GM19455 (cell line): Measurements from ENCODE around the gene CR1.
"Not testable (repeated sequence)": the region's sequence is repeated elsewhere in the genome, so short reads cannot be mapped to it uniquely, and the experiment has no call there.

Experiments used
- ATAC-seq: cut with Tn5 transposase; IDR thresholded peaks from one replicate; pipeline ENCODE4 v1.9.1; 2021; ENCODE audit not compliant: unreplicated experiment

CR1 gene

GRCh38 chr1:207579436-207579799 is 83.5 kb downstream of the CR1 start:
- ATAC-seq = peak; percentile 94

DNA sequence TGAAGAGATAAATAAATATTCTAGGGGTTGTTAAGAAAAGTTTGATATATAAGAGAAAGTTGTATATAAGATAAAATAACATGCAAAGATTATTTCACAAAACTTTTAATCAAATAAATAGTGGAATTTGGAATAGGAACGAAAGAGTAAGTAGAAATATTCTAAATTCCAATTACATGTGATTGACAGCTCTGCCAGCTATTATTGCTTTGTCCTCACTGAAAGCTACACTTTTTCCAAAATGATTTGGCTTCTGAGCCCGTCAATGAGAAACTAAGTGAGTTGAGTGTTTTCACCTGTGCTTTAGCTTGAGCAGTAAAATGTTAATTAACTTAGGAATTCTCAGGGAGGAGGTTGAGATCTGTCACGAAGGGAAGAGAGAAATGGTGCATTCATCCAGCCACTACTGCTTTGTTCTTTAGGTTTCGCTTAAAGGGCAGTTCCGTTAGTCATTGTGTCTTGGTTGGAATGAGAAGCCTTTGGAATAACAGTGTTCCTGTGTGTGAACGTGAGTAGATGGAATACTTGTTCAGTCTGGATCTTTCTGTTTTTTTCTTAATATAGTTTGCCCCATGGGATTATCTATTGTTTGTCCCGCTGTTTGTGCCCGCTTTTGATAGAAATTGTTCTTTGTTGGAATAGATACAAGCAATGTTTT is 85.7 kb downstream of the CR1 start:
- ATAC-seq = no peak

DNA sequence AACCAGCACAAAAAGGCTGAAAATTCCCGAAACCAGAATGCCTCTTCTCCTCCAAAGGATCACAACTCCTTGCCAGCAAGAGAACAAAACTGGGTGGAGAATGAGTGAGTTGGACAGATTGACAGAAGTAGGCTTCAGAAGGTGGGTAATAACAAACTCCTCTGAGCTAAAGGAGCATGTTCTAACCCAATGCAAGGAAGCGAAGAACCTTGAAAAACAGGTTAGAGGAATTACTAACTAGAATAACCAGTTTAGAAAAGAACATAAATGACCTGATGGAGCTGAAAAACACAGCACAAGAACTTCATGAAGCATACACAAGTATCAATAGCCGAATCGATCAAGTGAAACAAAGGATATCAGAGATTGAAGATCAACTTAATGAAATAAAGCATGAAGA is 93.5 kb downstream of the CR1 start:
- not testable (repeated sequence) for ATAC-seq

DNA sequence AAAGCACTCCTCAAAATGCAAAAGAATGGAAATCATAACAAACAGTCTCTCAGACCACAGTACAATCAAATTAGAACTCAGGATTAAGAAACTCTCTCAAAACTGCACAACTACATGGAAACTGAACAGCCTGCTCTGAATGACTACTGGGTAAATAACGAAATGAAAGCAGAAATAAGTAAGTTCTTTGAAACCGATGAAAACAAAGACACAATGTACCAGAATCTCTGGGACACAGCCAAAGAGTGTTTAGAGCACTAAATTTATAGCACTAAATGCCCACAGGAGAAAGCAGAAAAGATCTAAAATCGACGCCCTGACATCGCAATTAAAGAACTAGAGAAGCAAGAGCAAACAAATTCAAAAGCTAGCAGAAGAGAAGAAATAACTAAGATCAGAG is 95.2 kb downstream of the CR1 start:
- ATAC-seq = not testable (repeated sequence)

GRCh38 chr1:207594095-207594494 is 98.1 kb downstream of the CR1 start:
- ATAC-seq = not testable (repeated sequence)

DNA sequence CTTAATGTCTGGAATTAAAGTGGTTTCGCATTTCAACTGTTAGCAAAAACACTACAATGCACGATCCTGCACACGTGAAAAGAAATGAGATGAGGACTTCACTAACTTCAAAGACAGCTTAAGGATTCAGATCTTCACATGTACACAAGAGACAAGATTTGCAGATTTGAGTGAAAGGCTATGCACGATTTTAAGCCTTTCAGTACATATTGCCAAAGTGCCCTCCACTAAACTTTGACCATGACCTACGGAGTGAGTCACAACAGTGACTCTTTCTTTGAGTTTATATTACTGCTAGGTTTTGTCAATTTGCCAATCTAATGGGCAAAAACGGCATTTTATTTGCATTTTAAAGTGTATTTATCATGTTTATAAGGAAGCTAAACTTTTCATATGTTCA is 107.8 kb downstream of the CR1 start:
- ATAC-seq = no peak

GRCh38 chr1:207605444-207606361 is 109.7 kb downstream of the CR1 start:
- ATAC-seq = no peak

- ATAC-seq = no peak
Measured at GRCh38 chr1:207606362-207606755, 110.4 kb downstream of the CR1 start.

- no peak for ATAC-seq
Measured at GRCh38 chr1:207612762-207613161, 116.8 kb downstream of the CR1 start.

GRCh38 chr1:207619871-207620542 is 124.0 kb downstream of the CR1 start:
- ATAC-seq = peak; percentile 93

DNA sequence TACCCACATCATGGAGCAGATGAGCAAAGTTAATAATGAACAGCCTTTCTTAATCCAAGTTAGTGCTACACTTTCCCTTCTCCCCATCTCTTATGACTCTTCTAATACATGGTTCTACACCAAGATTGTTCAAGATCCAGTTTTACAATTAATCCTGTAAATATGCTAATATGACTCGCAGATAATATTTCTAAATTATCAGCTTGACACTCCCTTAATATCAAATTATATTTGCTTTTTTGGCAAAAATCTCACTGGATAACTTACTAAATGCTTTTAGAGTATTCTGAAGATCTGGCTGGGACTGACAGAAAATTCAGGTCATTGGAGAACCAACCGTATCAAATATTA is 124.6 kb downstream of the CR1 start:
- ATAC-seq = no peak

GRCh38 chr1:207625504-207626071 is 129.6 kb downstream of the CR1 start:
- not testable (repeated sequence) for ATAC-seq

DNA sequence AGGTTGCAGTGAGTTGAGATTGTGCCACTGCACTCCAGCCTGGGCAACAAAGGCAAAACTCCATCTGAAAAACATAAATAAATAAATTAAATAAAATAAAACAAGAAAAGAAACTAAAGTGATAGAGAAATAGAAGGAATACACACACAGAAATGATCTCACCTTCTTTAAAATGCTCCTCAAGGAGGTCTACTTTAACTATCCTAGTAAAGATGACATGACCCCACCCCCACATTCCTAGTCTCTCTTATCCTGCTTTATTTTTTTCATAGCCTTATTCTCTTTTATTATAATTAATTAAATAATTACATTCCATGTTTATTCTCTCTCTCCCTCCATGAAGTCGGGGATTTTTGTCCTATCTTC is 131.0 kb downstream of the CR1 start:
- ATAC-seq = no peak

DNA sequence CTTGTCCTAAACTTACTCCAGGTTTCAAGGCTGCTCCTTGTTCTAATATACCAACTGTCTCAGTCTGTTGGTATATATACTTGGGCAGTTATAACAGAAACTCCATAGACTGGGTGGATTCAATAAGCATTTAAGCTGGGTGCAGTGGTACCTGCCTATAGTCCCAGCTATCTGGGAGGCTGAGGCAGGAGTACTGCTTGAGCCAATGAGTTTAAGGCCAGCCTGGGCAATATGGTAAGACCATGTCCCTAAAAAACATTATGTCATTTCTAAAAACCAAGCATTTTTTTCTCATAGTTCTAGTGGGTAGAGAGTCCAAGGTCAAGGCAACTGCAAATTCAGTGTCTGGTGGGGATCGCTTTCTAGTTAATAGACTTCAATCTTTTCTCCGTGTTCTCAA is 131.5 kb downstream of the CR1 start:
- ATAC-seq = no peak

- ATAC-seq = no peak
Measured at GRCh38 chr1:207628776-207629175, 132.8 kb downstream of the CR1 start.

- ATAC-seq = no peak
Measured at GRCh38 chr1:207631137-207631536, 135.2 kb downstream of the CR1 start.

DNA sequence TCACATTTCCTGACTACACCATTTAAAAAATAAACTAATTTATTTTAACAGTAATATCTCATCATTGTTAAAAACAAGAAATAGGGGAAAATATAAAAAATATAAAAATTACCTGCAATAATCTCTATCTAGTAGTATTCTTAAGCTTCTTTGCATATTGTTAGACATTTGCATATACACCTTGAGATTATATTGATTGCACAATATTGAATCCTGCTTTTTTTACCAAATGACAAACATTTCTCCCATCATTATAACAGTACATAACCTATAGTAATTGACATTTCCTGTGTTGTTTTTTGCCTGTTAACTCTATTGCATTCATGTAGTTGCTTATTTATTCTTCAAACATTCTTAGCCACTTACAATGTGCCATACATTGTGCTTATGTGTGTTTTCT is 137.3 kb downstream of the CR1 start:
- ATAC-seq = no peak

- not testable (repeated sequence) for ATAC-seq
Measured at GRCh38 chr1:207633699-207634289, 137.8 kb downstream of the CR1 start.

- ATAC-seq = not testable (repeated sequence)
Measured at GRCh38 chr1:207634293-207634692, 138.3 kb downstream of the CR1 start.

DNA sequence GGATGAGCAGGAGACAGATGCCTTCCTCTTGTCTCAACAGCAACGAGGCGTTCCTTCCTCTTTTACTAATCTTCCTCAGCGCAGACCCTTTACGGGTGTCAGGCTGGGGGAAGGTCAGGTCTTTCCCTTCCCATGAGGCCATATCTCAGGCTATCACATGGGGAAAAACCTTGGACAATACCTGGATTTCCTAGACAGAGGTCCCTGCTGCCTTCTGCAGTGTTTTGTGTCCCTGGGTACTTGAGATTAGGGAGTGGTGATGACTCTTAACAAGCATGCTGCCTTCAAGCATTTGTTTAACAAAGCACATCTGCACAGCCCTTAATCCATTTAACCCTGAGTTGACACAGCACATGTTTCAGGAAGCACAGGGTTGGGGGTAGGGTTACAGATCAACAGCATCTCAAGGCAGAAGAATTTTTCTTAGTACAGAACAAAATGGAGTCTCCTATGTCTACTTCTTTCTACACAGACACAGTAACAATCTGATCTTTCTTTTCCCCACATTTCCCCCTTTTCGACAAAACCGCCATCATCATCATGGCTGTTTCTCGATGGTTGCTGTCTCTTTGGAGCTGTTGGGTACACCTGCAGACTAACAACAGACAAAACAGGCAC is 139.7 kb downstream of the CR1 start:
- ATAC-seq = not testable (repeated sequence)
